ENCODE results near the gene HEATR5A.
"Not testable (repeated sequence)": the region's sequence is repeated elsewhere in the genome, so short reads cannot be mapped to it uniquely, and the experiment has no call there.

Gene HEATR5A

DNA sequence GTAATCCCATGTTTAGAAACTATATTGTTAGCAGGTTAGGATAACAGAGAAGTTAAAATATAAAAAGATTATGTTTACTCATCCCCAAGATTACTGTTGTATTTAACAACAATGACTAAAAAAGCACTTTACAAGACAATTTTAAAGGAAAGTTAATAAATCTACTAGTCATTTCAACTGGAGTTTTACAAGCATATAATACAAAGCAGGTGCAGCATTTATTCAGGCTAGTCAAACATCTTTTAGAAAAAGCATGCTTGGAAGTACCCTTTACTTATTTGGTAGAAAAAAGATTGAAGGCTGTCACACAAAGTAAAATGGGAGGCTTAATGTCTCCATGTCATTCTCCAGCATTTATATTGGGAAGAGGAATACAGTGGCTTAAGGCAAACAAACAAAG, 80.6 kb downstream of the HEATR5A start:
- Histone ChIP-seq H3K36me3 (ENCODE audit: control insufficient read depth, insufficient read depth, low read length) (peaks cover 5% of the 10 kb centered on the region), H3K9ac (ENCODE audit: low read depth, low read length) (no peak overlapping the region), H3K27me3 (ENCODE audit: control insufficient read depth, insufficient read depth, low read length) (no peaks in the 10 kb centered on the region), H3K4me3 (ENCODE audit: low read depth, low read length) (no peak overlapping the region), H3K9me3 (ENCODE audit: control insufficient read depth, insufficient read depth, low read length) (no peaks in the 10 kb centered on the region), H3K4me1 (ENCODE audit: control insufficient read depth, insufficient read depth, low read length) (no peaks in the 10 kb centered on the region)

DNA sequence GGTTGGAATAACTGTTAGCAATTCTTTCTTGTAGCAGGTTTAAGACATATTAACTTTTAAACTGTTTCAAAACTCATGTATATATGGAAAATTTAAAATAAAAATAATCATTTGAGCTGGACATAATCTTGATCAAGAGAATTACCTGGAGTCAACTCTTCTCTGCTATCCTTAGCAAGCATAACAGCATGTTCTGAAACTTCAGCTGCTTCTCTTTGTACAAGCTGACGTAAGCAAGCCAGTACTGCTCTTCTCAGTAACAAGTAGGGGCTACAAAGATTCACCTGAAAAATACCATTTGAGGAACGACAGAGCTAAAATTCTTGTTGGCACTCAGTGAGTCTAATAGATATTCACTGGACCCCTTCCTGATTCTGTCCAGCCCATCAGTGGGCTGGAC, 83.0 kb downstream of the HEATR5A start:
- Histone ChIP-seq H3K36me3 (ENCODE audit: control insufficient read depth, insufficient read depth, low read length) (peaks cover 3% of the 10 kb centered on the region), H3K4me3 (ENCODE audit: low read depth, low read length) (no peak overlapping the region), H3K27me3 (ENCODE audit: control insufficient read depth, insufficient read depth, low read length) (no peaks in the 10 kb centered on the region), H3K4me1 (ENCODE audit: control insufficient read depth, insufficient read depth, low read length) (no peaks in the 10 kb centered on the region), H3K9ac (ENCODE audit: low read depth, low read length) (no peak overlapping the region), H3K9me3 (ENCODE audit: control insufficient read depth, insufficient read depth, low read length) (no peaks in the 10 kb centered on the region)

DNA sequence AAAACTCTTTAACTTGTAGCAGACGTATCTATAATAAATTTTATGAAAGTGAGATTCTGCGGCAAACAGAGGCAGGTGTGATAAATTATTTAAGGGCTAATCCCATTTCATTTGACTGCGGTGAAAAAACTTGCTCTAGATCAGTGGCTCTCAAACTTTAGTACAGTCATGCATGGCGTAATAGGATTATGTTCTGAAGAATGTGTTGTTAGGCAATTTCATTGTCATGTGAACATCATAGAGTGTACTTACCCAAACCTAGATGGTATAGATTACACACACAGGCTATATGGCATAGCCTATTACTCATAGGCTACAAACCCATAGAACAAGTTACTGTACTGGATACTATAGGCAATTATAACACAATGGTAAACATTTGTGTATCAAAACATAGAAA, 83.7 kb downstream of the HEATR5A start:
- H3K4me3 ChIP-seq (ENCODE audit: low read depth, low read length): no peak overlapping the region
- no peak overlapping the region for H3K9ac ChIP-seq (ENCODE audit: low read depth, low read length)
- H3K36me3 ChIP-seq (ENCODE audit: control insufficient read depth, insufficient read depth, low read length): peaks cover 3% of the 10 kb centered on the region
- no peaks in the 10 kb centered on the region for H3K27me3 ChIP-seq (ENCODE audit: control insufficient read depth, insufficient read depth, low read length)
- no peaks in the 10 kb centered on the region for H3K4me1 ChIP-seq (ENCODE audit: control insufficient read depth, insufficient read depth, low read length)
- H3K9me3 ChIP-seq (ENCODE audit: control insufficient read depth, insufficient read depth, low read length): no peaks in the 10 kb centered on the region

DNA sequence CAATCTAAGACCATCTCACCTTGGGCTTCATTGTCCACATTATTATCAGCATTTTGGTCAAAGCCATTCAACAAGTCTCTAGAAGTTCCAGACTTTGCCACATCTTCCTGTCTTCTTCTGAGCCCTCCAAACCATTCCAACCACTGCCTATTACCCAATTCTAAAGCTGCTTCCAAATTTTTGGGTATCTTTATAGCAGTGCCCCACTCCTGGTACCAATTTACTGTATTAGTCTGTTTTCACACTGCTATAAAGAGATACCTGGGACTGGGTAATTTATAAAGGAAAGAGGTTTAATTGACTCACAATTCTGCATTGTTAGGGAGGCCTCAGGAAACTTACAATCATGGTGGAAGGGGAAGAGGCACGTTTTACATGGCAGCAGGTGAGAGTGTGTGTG, 89.0 kb downstream of the HEATR5A start:
- H3K9me3 ChIP-seq (ENCODE audit: control insufficient read depth, insufficient read depth, low read length); H3K4me1 ChIP-seq (ENCODE audit: control insufficient read depth, insufficient read depth, low read length); H3K9ac ChIP-seq (ENCODE audit: low read depth, low read length); H3K27me3 ChIP-seq (ENCODE audit: control insufficient read depth, insufficient read depth, low read length); H3K4me3 ChIP-seq (ENCODE audit: low read depth, low read length); H3K36me3 ChIP-seq (ENCODE audit: control insufficient read depth, insufficient read depth, low read length): not testable (repeated sequence)

DNA sequence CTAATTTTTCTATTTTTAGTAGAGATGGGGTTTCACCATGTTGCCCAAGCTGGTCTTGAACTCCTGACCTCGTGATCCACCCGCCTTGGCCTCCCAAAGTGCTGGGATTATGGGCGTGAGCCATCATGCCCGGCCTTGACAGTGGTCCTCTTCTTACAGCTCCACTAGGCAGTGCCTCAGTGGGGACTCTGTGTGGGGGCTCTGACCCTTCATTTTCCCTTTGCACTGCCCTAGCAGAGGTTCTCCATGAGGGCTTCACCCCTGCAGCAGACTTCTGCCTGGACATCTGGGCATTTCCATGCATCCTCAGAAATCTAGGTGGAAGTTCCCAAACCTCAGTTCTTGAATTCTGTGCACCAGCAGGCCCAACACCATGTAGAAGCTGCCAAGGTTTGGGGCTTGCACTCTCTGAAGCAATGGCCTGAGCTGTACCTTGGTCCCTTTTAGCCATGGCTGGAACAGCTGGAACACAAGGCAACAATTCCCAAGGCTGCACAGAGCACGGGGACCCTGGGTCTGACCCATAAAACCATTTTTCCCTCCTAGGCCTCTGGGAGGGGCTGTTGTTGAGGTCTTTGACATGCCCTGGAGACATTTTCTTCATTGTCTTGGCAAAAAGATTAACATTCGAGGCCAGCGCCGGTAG, 90.4 kb downstream of the HEATR5A start:
- H3K36me3 ChIP-seq (ENCODE audit: control insufficient read depth, insufficient read depth, low read length); H3K4me3 ChIP-seq (ENCODE audit: low read depth, low read length); H3K4me1 ChIP-seq (ENCODE audit: control insufficient read depth, insufficient read depth, low read length); H3K9ac ChIP-seq (ENCODE audit: low read depth, low read length); H3K27me3 ChIP-seq (ENCODE audit: control insufficient read depth, insufficient read depth, low read length); H3K9me3 ChIP-seq (ENCODE audit: control insufficient read depth, insufficient read depth, low read length): not testable (repeated sequence)

DNA sequence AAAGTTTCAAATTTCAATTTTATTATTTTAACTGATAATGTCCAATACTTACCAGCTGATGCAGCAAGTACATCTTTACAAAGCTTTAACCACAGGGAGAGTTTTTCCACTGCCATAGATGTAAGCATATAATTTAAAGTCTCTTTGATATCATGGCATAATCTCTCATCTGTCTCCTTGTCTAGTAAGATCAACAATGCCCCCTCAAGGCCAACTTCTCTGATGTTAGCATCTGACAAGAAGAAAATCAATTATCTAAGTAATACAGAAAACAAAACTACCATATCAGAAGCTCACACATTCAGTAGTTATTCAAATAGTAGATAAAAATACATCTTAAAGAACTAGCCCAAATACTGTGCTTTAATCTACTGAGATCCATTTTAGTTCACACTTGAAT, 94.2 kb downstream of the HEATR5A start:
- Histone ChIP-seq H3K36me3 (ENCODE audit: control insufficient read depth, insufficient read depth, low read length) (peaks cover 2% of the 10 kb centered on the region), H3K9ac (ENCODE audit: low read depth, low read length) (no peak overlapping the region), H3K4me3 (ENCODE audit: low read depth, low read length) (no peak overlapping the region)

DNA sequence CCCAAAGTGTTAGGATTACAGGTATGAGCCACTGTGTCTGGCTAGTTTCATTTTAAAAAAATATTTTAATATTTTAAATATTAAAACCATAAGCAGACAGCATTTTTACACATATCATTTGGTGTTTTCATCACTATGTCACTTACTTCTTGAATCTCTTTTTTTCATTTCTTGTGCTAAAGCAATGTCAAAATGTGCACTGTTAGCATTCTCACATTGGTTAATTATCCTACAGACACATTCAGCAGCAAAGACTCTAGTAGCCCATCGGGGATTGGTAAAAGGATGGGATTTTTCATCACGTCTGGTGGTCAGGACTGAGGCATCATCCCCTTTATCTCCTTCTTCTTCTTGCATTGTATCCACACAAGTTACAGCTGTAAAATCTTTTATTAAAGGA, 96.9 kb downstream of the HEATR5A start:
- H3K9ac ChIP-seq (ENCODE audit: low read depth, low read length): no peak overlapping the region
- H3K36me3 ChIP-seq (ENCODE audit: control insufficient read depth, insufficient read depth, low read length): no peaks in the 10 kb centered on the region
- H3K27me3 ChIP-seq (ENCODE audit: control insufficient read depth, insufficient read depth, low read length): no peaks in the 10 kb centered on the region
- H3K9me3 ChIP-seq (ENCODE audit: control insufficient read depth, insufficient read depth, low read length): no peaks in the 10 kb centered on the region
- H3K4me1 ChIP-seq (ENCODE audit: control insufficient read depth, insufficient read depth, low read length): no peaks in the 10 kb centered on the region
- H3K4me3 ChIP-seq (ENCODE audit: low read depth, low read length): no peak overlapping the region

More for the DNA sequence above, 94.2 kb downstream of the HEATR5A start:
- H3K9me3 ChIP-seq (ENCODE audit: control insufficient read depth, insufficient read depth, low read length): peaks cover 8% of the 10 kb centered on the region
- H3K27me3 ChIP-seq (ENCODE audit: control insufficient read depth, insufficient read depth, low read length): no peaks in the 10 kb centered on the region
- H3K4me1 ChIP-seq (ENCODE audit: control insufficient read depth, insufficient read depth, low read length): no peaks in the 10 kb centered on the region

DNA sequence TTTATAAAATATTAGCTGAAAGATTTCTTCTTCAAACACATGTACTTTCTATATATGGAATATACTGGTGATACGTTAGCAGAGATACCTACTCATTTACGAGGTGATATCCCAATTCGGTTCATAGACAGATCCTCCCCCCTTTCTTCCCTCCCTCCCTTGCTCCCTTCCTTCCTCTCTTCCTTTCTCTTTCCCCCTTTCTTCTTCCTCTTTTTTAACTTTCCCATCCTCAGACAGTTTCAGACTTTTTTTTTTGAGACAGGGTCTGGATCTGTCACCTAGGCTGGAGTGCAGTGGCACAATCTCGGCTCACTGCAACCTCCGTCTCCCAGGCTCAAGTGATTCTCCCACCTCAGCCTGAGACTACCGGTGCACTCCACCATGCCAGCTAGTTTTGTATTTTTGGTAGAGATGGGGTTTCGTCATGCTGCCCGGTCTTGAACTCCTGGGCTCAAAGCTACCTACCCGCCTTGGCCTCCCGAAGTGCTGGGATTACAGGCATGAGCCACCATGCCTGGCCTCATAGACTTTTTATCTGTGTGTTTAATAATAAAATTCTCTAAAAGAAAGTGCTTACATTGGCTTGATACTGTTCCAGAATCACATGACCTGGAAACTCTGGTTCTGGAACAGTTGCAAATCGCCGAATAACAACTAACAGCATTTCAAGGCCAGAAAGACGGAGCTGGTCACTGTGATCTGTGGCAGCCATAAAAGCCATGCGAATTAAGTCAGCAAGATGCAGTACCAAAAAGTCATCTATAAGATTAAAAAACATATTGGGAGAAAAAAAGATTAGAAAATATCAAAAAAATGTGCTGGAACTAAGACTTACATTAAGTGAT, 99.2 kb downstream of the HEATR5A start:
- Histone ChIP-seq H3K36me3 (ENCODE audit: control insufficient read depth, insufficient read depth, low read length) (no peaks in the 10 kb centered on the region), H3K9ac (ENCODE audit: low read depth, low read length) (no peak overlapping the region), H3K27me3 (ENCODE audit: control insufficient read depth, insufficient read depth, low read length) (no peaks in the 10 kb centered on the region), H3K4me1 (ENCODE audit: control insufficient read depth, insufficient read depth, low read length) (no peaks in the 10 kb centered on the region), H3K4me3 (ENCODE audit: low read depth, low read length) (no peak overlapping the region), H3K9me3 (ENCODE audit: control insufficient read depth, insufficient read depth, low read length) (no peaks in the 10 kb centered on the region)

DNA sequence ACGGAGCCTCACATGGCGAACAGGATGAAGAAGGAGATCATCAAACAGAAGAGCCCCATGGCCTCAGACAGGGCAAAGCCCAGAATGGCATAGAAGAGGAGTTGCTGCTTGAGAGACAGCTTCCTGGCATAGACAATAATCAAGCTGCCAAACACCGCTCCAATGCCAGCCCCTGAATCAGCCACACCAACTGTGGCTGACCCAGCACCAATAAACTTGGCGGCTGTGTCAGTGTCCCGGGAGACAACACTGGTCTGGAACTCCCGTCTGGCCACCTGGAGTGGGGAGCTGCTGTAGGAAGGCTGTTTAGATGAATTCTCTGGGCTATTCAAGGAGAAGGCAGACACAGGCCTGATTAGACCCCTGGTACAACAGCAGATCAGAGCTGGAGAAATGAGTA, 100.1 kb downstream of the HEATR5A start:
- no peak overlapping the region for H3K4me3 ChIP-seq (ENCODE audit: low read depth, low read length)
- H3K4me1 ChIP-seq (ENCODE audit: control insufficient read depth, insufficient read depth, low read length): no peaks in the 10 kb centered on the region
- H3K9me3 ChIP-seq (ENCODE audit: control insufficient read depth, insufficient read depth, low read length): no peaks in the 10 kb centered on the region
- no peaks in the 10 kb centered on the region for H3K27me3 ChIP-seq (ENCODE audit: control insufficient read depth, insufficient read depth, low read length)
- H3K9ac ChIP-seq (ENCODE audit: low read depth, low read length): no peak overlapping the region
- H3K36me3 ChIP-seq (ENCODE audit: control insufficient read depth, insufficient read depth, low read length): no peaks in the 10 kb centered on the region

DNA sequence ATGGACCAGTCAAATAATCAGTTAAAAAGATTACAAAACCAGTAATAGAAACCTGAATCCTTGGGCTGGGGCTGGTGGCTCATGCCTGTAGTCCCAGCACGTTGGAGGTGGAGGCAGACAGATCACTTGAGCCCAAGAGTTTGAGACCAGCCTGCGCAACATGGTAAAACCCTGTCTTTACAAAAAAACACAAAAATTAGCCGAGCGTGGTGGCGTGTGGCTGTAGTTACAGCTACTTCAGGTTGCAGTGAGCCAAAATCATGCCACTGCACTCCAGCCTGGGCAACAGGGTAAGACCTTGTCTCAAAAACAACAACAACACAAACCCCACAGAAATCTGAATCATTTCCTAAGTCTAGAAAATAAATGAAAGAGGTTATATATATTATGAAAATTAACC, 100.6 kb downstream of the HEATR5A start:
- H3K36me3 ChIP-seq (ENCODE audit: control insufficient read depth, insufficient read depth, low read length): no peaks in the 10 kb centered on the region
- no peaks in the 10 kb centered on the region for H3K4me1 ChIP-seq (ENCODE audit: control insufficient read depth, insufficient read depth, low read length)

DNA sequence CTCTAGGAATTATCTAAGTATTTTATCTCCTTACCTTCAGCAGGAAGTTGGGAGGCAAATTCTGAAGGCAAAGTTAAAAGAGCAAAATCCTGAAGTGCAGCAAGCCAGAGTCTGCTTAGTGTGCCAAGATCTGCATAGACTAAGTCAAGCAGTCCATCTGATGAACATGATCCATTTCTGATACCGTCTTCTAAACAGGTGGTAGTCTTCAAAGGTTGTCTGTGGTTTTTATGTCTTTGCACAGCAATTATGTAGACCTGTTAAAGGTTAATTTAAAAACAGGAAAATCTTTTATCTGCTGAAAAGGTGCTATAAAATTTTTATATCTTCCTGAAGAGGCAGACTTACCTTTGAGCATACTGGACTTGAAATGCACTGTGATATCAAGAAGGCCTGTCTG, 107.4 kb downstream of the HEATR5A start:
- Histone ChIP-seq H3K4me3 (ENCODE audit: low read depth, low read length) (no peak overlapping the region), H3K4me1 (ENCODE audit: control insufficient read depth, insufficient read depth, low read length) (no peaks in the 10 kb centered on the region), H3K9me3 (ENCODE audit: control insufficient read depth, insufficient read depth, low read length) (no peaks in the 10 kb centered on the region), H3K27me3 (ENCODE audit: control insufficient read depth, insufficient read depth, low read length) (no peaks in the 10 kb centered on the region), H3K36me3 (ENCODE audit: control insufficient read depth, insufficient read depth, low read length) (no peaks in the 10 kb centered on the region), H3K9ac (ENCODE audit: low read depth, low read length) (no peak overlapping the region)

More for the DNA sequence above, 100.6 kb downstream of the HEATR5A start:
- H3K9me3 ChIP-seq (ENCODE audit: control insufficient read depth, insufficient read depth, low read length): no peaks in the 10 kb centered on the region
- no peaks in the 10 kb centered on the region for H3K27me3 ChIP-seq (ENCODE audit: control insufficient read depth, insufficient read depth, low read length)
- H3K9ac ChIP-seq (ENCODE audit: low read depth, low read length): no peak overlapping the region
- no peak overlapping the region for H3K4me3 ChIP-seq (ENCODE audit: low read depth, low read length)

DNA sequence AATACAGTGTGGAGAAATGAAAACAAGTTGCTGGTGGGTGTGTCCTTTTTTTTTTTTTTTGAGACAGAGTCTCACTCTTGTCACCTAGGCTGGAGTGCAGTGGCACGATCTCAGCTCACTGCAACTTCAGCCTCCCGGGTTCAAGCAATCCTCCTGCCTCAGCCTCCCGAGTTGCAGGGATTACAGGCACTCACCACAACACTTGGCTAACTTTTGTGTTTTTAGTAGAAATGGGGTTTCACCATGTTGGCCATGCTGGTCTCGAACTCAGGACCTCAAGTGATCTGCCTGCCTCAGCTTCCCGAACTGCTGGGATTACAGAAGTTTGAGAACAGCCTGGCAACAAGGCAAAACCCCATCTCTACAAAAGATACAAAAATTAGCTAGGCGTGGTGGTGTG, 108.0 kb downstream of the HEATR5A start:
- H3K9ac ChIP-seq (ENCODE audit: low read depth, low read length); H3K36me3 ChIP-seq (ENCODE audit: control insufficient read depth, insufficient read depth, low read length); H3K27me3 ChIP-seq (ENCODE audit: control insufficient read depth, insufficient read depth, low read length): not testable (repeated sequence)

More for the DNA sequence above, 108.0 kb downstream of the HEATR5A start:
- not testable (repeated sequence) for H3K4me1 ChIP-seq (ENCODE audit: control insufficient read depth, insufficient read depth, low read length); H3K4me3 ChIP-seq (ENCODE audit: low read depth, low read length); H3K9me3 ChIP-seq (ENCODE audit: control insufficient read depth, insufficient read depth, low read length)
